Measurements from ENCODE around the gene BICC1.

The BICC1 gene

GRCh38 chr10:58512491-58513187, at the start of gene BICC1:
BICC1 (plus strand) TSS chr10:58512872; CDS start chr10:58513144, 272 bp downstream.
- in situ Hi-C loops (cut with MboI; ENCODE audit: low sequenced_read_pairs): no loop called here

GRCh38 chr10:58464956-58465355, 47.7 kb upstream of the BICC1 start:
- in situ Hi-C loops (cut with MboI; ENCODE audit: low sequenced_read_pairs): no loop called here

GRCh38 chr10:58465629-58466028, 47.0 kb upstream of the BICC1 start:
- in situ Hi-C loops (cut with MboI; ENCODE audit: low sequenced_read_pairs): no loop called here

GRCh38 chr10:58467931-58468635, 44.6 kb upstream of the BICC1 start:
- in situ Hi-C loops (cut with MboI; ENCODE audit: low sequenced_read_pairs): no loop called here

GRCh38 chr10:58473976-58474375, 38.7 kb upstream of the BICC1 start:
- in situ Hi-C loops (cut with MboI; ENCODE audit: low sequenced_read_pairs): no loop called here

- in situ Hi-C loops (cut with MboI; ENCODE audit: low sequenced_read_pairs): no loop called here
These were observed 37.1 kb upstream of the BICC1 start for GRCh38 chr10:58475322-58476277.

- in situ Hi-C loops (cut with MboI; ENCODE audit: low sequenced_read_pairs): no loop called here
These were observed 35.5 kb upstream of the BICC1 start for GRCh38 chr10:58477122-58477521.

GRCh38 chr10:58477902-58478301, 34.8 kb upstream of the BICC1 start:
- in situ Hi-C loops (cut with MboI; ENCODE audit: low sequenced_read_pairs): no loop called here

GRCh38 chr10:58479045-58479444, 33.6 kb upstream of the BICC1 start:
- in situ Hi-C loops (cut with MboI; ENCODE audit: low sequenced_read_pairs): no loop called here

GRCh38 chr10:58480321-58480720, 32.4 kb upstream of the BICC1 start:
- in situ Hi-C loops (cut with MboI; ENCODE audit: low sequenced_read_pairs): no loop called here

- in situ Hi-C loops (cut with MboI; ENCODE audit: low sequenced_read_pairs): no loop called here
These were observed 31.0 kb upstream of the BICC1 start for GRCh38 chr10:58481569-58482109.

GRCh38 chr10:58486821-58487220, 25.9 kb upstream of the BICC1 start:
- in situ Hi-C loops (cut with MboI; ENCODE audit: low sequenced_read_pairs): no loop called here

GRCh38 chr10:58488921-58489320, 23.8 kb upstream of the BICC1 start:
- in situ Hi-C loops (cut with MboI; ENCODE audit: low sequenced_read_pairs): no loop called here

GRCh38 chr10:58502956-58503355, 9.7 kb upstream of the BICC1 start:
- in situ Hi-C loops (cut with MboI; ENCODE audit: low sequenced_read_pairs): no loop called here

GRCh38 chr10:58508316-58508715, 4.4 kb upstream of the BICC1 start:
- in situ Hi-C loops (cut with MboI; ENCODE audit: low sequenced_read_pairs): no loop called here

GRCh38 chr10:58511765-58512490, 744 bp upstream of the BICC1 start:
- in situ Hi-C loops (cut with MboI; ENCODE audit: low sequenced_read_pairs): no loop called here

GRCh38 chr10:58513188-58514110, 777 bp downstream of the BICC1 start:
- in situ Hi-C loops (cut with MboI; ENCODE audit: low sequenced_read_pairs): no loop called here

- in situ Hi-C loops (cut with MboI; ENCODE audit: low sequenced_read_pairs): no loop called here
These were observed 1.6 kb downstream of the BICC1 start for GRCh38 chr10:58514111-58514770.
